ENCODE results near the gene CCDC112.

DNA sequence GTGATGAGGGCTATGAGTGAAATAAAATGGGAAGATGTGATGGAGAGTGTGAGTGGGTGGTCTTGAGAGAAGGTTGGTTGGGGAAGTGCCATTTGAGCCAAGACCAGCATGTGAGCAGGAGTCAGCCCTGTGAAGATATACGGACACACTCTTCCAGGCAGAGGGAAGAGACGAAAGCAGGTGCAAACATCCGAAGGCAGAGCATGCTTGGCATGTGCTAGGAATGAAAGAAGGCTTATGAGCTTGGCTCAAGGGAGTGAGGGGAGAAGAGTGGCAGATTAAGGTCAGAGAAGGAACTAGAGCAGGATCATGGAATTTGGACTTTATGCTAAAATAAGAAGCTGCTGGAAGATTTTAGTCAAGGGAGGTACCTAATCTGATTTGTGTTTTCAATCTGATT lies 23.6 kb upstream of the CCDC112 start:
- no peak for TF ChIP-seq CEBPB (IDR thresholded peaks at IDR 0.05; ENCODE audit: borderline replicate concordance, low read depth, low read length)
- TF ChIP-seq ELF1 (CRISPR knock-in tag; IDR thresholded peaks at IDR 0.05): no peak
- TF ChIP-seq ZNF446 (CRISPR knock-in tag; IDR thresholded peaks at IDR 0.05): no peak
- TF ChIP-seq MEIS2 (CRISPR knock-in tag; IDR thresholded peaks at IDR 0.05): no peak
- TF ChIP-seq, protein P1, sequence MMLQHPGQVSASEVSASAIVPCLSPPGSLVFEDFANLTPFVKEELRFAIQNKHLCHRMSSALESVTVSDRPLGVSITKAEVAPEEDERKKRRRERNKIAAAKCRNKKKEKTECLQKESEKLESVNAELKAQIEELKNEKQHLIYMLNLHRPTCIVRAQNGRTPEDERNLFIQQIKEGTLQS (CRISPR knock-in tag; IDR thresholded peaks at IDR 0.05): no peak
- TF ChIP-seq EZH2 (conservative IDR thresholded peaks at IDR 0.05; ENCODE audit: low read depth, low read length): no peak
- no peak for TF ChIP-seq TBP (CRISPR knock-in tag; IDR thresholded peaks at IDR 0.05)
- TF ChIP-seq RNF2 (conservative IDR thresholded peaks at IDR 0.05; ENCODE audit: low read depth): no peak
- TF ChIP-seq CENPX (CRISPR knock-in tag; IDR thresholded peaks at IDR 0.05): no peak
- no peak for TF ChIP-seq SATB2 (CRISPR knock-in tag; IDR thresholded peaks at IDR 0.05)
